AG04450 (cell line): Measurements from ENCODE around the gene MBTPS2. TPM values are rescaled to one million over a fixed set of nuclear protein-coding genes. Genes with fewer than 3 reads are reported as not detected.

Source experiments
- CTCF ChIA-PET: fragments of 300-600, 350-600 bp; formaldehyde crosslinking; extraction: SDS; loops from one replicate; lab custom pipeline; 2022; ENCODE audit warnings: antibody characterized with exemption, inconsistent platforms; lab: Charles Lee
- POLR2A ChIA-PET: fragments of 350-600 bp; formaldehyde crosslinking; extraction: SDS; loops from one replicate; lab custom pipeline; 2021; ENCODE audit warnings: antibody characterized with exemption, inconsistent platforms; lab: Yijun Ruan, JAX
- DNase-seq: peaks from one replicate; pipeline ENCODE4 v3.0.0-alpha.2; 2011; ENCODE audit warnings: low read depth, low spot score
- H3K27ac ChIP-seq: one replicate; pipeline ENCODE4 v1.5.1; 2012; ENCODE audit warnings: low read depth, low read length, control low read depth
- H3K27me3 ChIP-seq: one replicate; pipeline ENCODE4 v1.6.0; 2012; ENCODE audit warnings: low read length; ENCODE audit not compliant: control insufficient read depth, insufficient read depth
- H3K4me3 ChIP-seq: 2 replicates; pipeline ENCODE4 v1.5.1; 2011; ENCODE audit warnings: mild to moderate bottlenecking, low read depth, low read length, control low read depth
- H3K9me3 ChIP-seq: 2 replicates; pipeline ENCODE4 v1.5.1; 2012; ENCODE audit warnings: low read length; ENCODE audit not compliant: control insufficient read depth, insufficient read depth
- CTCF ChIP-seq: IDR thresholded peaks from 2 replicates; pipeline ENCODE4 v1.5.1; 2011; ENCODE audit warnings: low read depth, low read length, control low read depth, inconsistent platforms
- polyA plus RNA-seq: library from polyadenylated mRNA; depleted of rRNA; stranded (reverse); fragments of >200 nt; gene quantifications from 2 replicates; pipeline ENCODE4 v1.2.3, GENCODE V29; 2011

MBTPS2 gene
- polyA plus RNA-seq, 1 experiment: 31.2 TPM

- no peak for DNase-seq
- Histone ChIP-seq H3K9me3 (no peaks in the 10 kb centered on the region), H3K27ac (no peak overlapping the region), H3K4me3 (no peak overlapping the region), H3K27me3 (no peaks in the 10 kb centered on the region)
- ChIA-PET POLR2A (no interaction called here), CTCF (interaction anchor here (0.6 to 1.0 kb wide), 2 partner anchors 13 to 15 kb away, joined by 3 read pairs; no protein-coding TSS in a partner anchor)
- no peak for TF ChIP-seq CTCF
Observed at GRCh38 chrX:21881881-21882574, 42.6 kb downstream of the MBTPS2 start.

- H3K4me3 ChIP-seq: no peak overlapping the region
- no peaks in the 10 kb centered on the region for H3K27me3 ChIP-seq
- TF ChIP-seq CTCF: no peak
- DNase-seq: no peak
- H3K9me3 ChIP-seq: no peaks in the 10 kb centered on the region
- no peak overlapping the region for H3K27ac ChIP-seq
- CTCF ChIA-PET: interaction anchor here (1.0 kb wide), 1 partner anchor 13 kb away, joined by 3 read pairs; no protein-coding TSS in a partner anchor
- POLR2A ChIA-PET: no interaction called here
Observed at GRCh38 chrX:21883258-21883657, 43.8 kb downstream of the MBTPS2 start.

GRCh38 chrX:21885568-21885967 is 46.2 kb downstream of the MBTPS2 start:
- no peak for DNase-seq
- ChIA-PET CTCF (no interaction called here), POLR2A (no interaction called here)
- no peak for TF ChIP-seq CTCF
- no peak overlapping the region for H3K4me3 ChIP-seq
- H3K27me3 ChIP-seq: no peaks in the 10 kb centered on the region
- H3K9me3 ChIP-seq: no peaks in the 10 kb centered on the region
- no peak overlapping the region for H3K27ac ChIP-seq

- Histone ChIP-seq H3K9me3 (no peaks in the 10 kb centered on the region), H3K27ac (no peak overlapping the region), H3K4me3 (no peak overlapping the region), H3K27me3 (no peaks in the 10 kb centered on the region)
- no peak for TF ChIP-seq CTCF
- POLR2A ChIA-PET: no interaction called here
- no peak for DNase-seq
- CTCF ChIA-PET: no interaction called here
Observed at GRCh38 chrX:21905313-21905712, 65.9 kb downstream of the MBTPS2 start.

- Histone ChIP-seq H3K27ac (no peak overlapping the region), H3K27me3 (no peaks in the 10 kb centered on the region), H3K4me3 (no peak overlapping the region), H3K9me3 (no peaks in the 10 kb centered on the region)
- ChIA-PET CTCF (no interaction called here), POLR2A (no interaction called here)
- no peak for TF ChIP-seq CTCF
- no peak for DNase-seq
Observed at GRCh38 chrX:21905953-21906352, 66.5 kb downstream of the MBTPS2 start.
